Astrocyte of the spinal cord (primary cell): ENCODE measurements around the gene MAGI2.

Experiments used
- DNase-seq: peaks from one replicate; pipeline ENCODE4 v3.0.0; 2011; ENCODE audit warnings: low read depth, low spot score
- H3K4me3 ChIP-seq: 2 replicates; pipeline ENCODE4 v1.5.1; 2011; ENCODE audit warnings: low read depth, mild to moderate bottlenecking, low read length, moderate library complexity
- CTCF ChIP-seq: IDR thresholded peaks from 2 replicates; pipeline ENCODE4 v1.5.1; 2012; ENCODE audit warnings: low read depth, mild to moderate bottlenecking, low read length, inconsistent platforms
- in situ Hi-C: cut with HindIII; loops from 2 replicates; pipeline ENCODE4 v1.10.0; 2017; ENCODE audit warnings: low sequenced_read_pairs

The MAGI2 gene

GRCh38 chr7:79453558-79454360 is at the start of gene MAGI2:
TSS of gene MAGI2 (minus strand) at chr7:79453667. CDS start at chr7:79453320, 347 bp downstream.
- TF ChIP-seq CTCF = no peak

GRCh38 chr7:79502151-79502550 is 48.7 kb upstream of the MAGI2 start:
- in situ Hi-C loops = no loop called here
- DNase-seq = no peak
- TF ChIP-seq CTCF = no peak
- no peak overlapping the region for H3K4me3 ChIP-seq

More at GRCh38 chr7:79453558-79454360, at the start of gene MAGI2:
- peak within 1 kb of the TSS; percentile 72 for H3K4me3 ChIP-seq
- DNase-seq = peak; percentile 83
- in situ Hi-C loops = no loop called here

DNA sequence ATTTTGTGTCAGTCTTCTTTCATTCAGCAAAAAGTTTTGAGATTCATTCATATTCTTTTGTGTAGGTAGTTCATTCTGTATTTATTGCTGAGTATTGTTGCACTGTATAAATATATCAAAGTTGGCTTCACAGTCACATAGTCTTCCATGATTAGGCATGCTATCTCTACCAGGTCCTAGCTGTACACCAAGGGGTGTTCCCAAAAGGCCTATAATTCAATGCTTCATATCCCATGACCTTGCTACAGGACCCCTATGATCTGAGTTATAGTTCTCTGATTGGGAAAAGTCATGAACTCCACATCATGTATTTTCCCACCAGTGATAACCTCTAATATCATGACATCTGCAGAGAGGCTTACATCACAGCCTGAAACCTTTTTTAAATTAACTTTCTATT is 47.3 kb upstream of the MAGI2 start:
- H3K4me3 ChIP-seq = no peak overlapping the region
- in situ Hi-C loops = no loop called here
- DNase-seq = no peak
- TF ChIP-seq CTCF = no peak

DNA sequence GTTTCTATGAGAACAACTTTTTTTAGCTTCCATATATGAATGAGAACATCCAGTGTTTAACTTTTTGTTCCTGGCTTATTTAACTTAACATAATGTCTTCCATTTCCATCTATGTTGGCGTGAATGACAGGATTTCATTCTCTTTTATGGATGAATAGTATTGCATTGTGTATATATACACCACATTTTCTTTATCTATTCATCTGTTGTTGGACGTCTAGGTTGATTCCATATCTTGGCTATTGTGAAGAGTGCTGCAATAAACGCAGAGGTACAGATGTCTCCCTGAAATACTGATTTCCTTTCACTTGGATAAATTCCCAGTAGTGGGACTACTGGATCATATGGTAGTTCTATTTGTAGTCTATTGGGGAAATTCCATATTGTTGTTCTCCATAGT is 44.3 kb upstream of the MAGI2 start:
- DNase-seq = no peak
- in situ Hi-C loops = no loop called here
- TF ChIP-seq CTCF = no peak
- no peak overlapping the region for H3K4me3 ChIP-seq

DNA sequence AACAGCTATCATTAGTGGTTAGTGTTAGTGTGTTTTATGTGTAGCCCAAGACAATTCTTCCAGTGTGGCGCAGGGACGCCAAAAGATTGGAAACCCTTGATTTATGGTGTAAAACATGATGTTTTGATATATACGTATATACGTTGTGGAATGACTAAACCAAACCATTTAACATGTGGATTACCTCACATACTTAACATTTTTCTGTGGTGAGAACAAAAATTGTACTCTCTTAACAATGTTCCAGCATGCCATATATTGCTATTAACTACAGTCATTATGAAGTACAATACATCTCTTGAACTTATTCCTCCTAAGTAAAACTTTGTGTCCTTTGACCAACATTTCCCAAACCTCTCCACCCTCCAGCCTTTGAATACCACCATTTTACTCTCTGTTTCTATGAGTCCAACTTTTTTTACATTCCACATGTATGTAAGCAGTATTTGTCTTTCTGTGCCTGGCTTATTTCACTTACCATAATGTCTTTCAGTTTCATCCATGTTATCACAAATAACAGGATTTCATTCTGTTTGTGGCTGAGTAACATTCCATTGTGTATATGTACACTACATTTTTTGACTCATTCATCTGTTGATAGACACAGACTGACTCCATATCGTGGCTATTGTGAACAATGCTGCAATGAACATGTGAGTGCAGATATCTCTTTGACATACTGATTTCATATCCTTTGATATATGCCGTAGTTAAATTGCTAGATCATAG is 42.2 kb upstream of the MAGI2 start:
- TF ChIP-seq CTCF = no peak
- in situ Hi-C loops = no loop called here
- DNase-seq = peak; percentile 76
- H3K4me3 ChIP-seq = no peak overlapping the region

GRCh38 chr7:79494046-79494445 is 40.6 kb upstream of the MAGI2 start:
- TF ChIP-seq CTCF = no peak
- in situ Hi-C loops = no loop called here
- H3K4me3 ChIP-seq = no peak overlapping the region
- DNase-seq = no peak
